ENCODE data around the gene ITGB1BP1.

The ITGB1BP1 gene

DNA sequence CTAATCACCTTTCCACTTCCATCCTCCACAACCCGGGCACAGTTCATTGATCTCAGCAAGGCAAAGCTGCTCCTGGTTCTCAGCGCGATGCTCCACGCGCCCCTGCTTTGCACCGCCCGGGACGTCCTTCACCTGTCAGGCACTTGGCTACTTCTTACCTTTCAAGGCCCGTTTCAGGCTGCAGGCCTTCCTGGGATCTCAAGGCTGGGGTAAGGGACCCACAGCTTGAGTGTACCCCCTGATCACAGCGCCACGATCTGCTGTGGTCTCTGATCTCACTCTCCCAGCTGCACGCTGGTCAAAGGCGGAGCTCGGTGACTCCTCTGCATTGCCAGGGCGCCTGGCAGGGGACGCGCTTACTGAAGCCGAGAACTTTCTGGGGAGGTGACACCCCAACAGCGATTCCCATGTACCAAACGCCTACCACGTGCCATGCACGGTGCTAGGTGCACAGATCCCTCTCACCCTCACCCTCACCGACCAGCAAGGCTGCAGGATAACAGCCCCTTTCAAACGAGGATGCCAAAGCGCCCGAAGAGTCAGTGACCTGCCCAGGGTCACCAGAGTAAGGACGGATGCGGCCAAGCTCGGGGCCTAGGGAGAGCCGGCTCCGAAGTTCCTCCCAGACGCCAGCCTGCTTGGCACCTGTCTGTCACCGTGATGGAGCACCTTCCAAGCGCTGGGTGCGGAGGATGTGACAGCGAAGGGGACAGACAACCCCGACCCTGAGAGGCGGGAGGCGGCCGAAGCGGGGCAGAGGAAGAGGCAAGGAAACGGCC is 818 bp downstream of the ITGB1BP1 start:
- no peaks in the 10 kb centered on the region for H3K9me3 ChIP-seq (replicated peaks; ENCODE audit: low read length)
- H3K4me2 ChIP-seq (ENCODE audit: low read length) = peak overlapping the region; percentile 92
- H3K36me3 ChIP-seq (ENCODE audit: insufficient read depth, low read length) = peaks cover 20% of the 10 kb centered on the region
- H3K9ac ChIP-seq (ENCODE audit: low read depth, low read length) = peak overlapping the region; percentile 97
- peaks cover 19% of the 10 kb centered on the region for H3K4me1 ChIP-seq (ENCODE audit: control insufficient read depth, insufficient read depth, low read length)
- no peaks in the 10 kb centered on the region for H3K27me3 ChIP-seq (ENCODE audit: control insufficient read depth, insufficient read depth, low read length)
- H3K4me3 ChIP-seq (ENCODE audit: low read length) = peak overlapping the region; percentile 96

DNA sequence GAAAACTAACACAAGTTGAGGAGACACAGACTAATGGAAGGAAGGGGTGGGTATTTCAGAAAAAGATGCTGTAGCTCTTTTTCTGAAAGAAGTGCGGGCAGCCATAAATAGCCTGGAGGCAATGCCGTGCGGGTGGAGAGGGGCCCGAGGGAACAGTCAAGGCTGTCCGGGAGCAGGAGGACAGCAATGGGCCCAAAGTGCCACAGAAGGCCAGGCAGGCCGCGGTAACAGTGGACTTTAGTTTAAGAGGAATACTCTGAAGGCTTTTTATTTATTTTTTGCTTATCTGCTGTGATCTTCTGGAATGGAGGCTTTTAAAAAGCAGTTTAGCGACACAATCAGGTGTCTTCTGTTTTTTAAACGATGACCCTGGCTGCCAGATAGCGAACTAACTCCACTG is 2.8 kb downstream of the ITGB1BP1 start:
- peaks cover 31% of the 10 kb centered on the region for H3K4me1 ChIP-seq (ENCODE audit: control insufficient read depth, insufficient read depth, low read length)
- H3K36me3 ChIP-seq (ENCODE audit: insufficient read depth, low read length) = peaks cover 36% of the 10 kb centered on the region
- H3K9ac ChIP-seq (ENCODE audit: low read depth, low read length) = no peak overlapping the region
- no peaks in the 10 kb centered on the region for H3K27me3 ChIP-seq (ENCODE audit: control insufficient read depth, insufficient read depth, low read length)
- H3K9me3 ChIP-seq (replicated peaks; ENCODE audit: low read length) = no peaks in the 10 kb centered on the region
- no peak overlapping the region for H3K4me3 ChIP-seq (ENCODE audit: low read length)
- H3K4me2 ChIP-seq (ENCODE audit: low read length) = peak overlapping the region; percentile 39

DNA sequence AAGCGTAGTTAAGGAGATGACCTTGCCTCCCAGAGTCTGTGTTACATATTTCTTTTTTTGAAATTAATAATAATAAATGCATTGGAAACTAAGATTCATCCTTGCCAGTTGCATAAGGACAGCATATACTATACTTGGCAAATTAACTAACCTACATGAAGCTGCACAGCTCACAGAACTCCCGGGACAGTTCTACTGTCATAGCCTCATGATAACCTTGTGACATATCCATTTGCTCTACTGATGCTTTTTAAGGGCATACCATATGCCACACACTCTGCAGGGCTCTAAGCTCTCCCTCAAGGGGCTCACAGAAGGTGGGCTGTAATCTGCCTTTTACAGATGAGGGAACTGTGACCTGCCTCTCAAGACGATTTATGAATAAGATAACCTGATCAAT is 3.8 kb downstream of the ITGB1BP1 start:
- Histone ChIP-seq H3K4me3 (ENCODE audit: low read length) (no peak overlapping the region), H3K36me3 (ENCODE audit: insufficient read depth, low read length) (peaks cover 36% of the 10 kb centered on the region), H3K27me3 (ENCODE audit: control insufficient read depth, insufficient read depth, low read length) (no peaks in the 10 kb centered on the region), H3K4me1 (ENCODE audit: control insufficient read depth, insufficient read depth, low read length) (peaks cover 25% of the 10 kb centered on the region), H3K9me3 (replicated peaks; ENCODE audit: low read length) (no peaks in the 10 kb centered on the region), H3K4me2 (ENCODE audit: low read length) (no peak overlapping the region), H3K9ac (ENCODE audit: low read depth, low read length) (no peak overlapping the region)

DNA sequence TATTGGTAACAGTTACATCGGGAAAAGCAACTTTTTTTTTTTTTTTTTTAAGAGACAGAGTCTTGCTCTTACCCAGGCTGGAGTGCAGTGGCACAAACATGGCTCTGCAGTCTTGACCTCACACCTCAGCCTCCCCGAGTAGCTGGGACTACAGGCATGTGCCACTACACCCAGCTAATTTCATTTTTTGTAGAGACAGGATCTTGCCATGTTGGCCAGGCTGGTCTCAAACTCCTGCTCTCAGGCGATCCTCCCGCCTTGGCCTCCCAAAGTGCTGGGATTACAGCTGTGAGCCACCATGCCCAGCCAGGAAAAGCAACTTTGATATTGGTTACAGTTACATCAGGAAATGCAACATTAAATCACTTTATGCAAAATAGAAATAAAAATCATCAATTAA is 4.6 kb downstream of the ITGB1BP1 start:
- Histone ChIP-seq H3K4me1 (ENCODE audit: control insufficient read depth, insufficient read depth, low read length) (peaks cover 20% of the 10 kb centered on the region), H3K4me3 (ENCODE audit: low read length) (no peak overlapping the region), H3K9me3 (replicated peaks; ENCODE audit: low read length) (no peaks in the 10 kb centered on the region), H3K36me3 (ENCODE audit: insufficient read depth, low read length) (peaks cover 36% of the 10 kb centered on the region), H3K9ac (ENCODE audit: low read depth, low read length) (no peak overlapping the region), H3K4me2 (ENCODE audit: low read length) (no peak overlapping the region), H3K27me3 (ENCODE audit: control insufficient read depth, insufficient read depth, low read length) (no peaks in the 10 kb centered on the region)

DNA sequence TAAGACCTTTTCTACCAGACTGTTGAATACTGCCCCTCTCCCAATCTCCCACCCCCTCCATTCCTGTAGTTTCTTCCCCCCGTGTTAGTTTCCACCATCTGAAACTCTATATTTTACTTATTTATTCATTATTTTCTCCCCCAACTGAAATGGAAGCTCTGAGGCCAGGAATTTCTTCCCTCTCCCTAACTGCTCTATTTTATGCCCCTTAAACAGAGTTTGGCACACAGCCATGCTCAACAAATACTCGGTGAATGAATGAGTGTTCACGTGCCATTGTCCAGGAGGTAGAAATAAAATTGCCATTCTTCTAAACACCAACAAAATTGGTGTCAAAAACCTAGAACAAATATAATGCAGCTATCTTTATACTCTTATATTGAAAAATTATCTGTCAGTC is 5.6 kb downstream of the ITGB1BP1 start:
- H3K9me3 ChIP-seq (replicated peaks; ENCODE audit: low read length) = no peaks in the 10 kb centered on the region
- peaks cover 20% of the 10 kb centered on the region for H3K4me1 ChIP-seq (ENCODE audit: control insufficient read depth, insufficient read depth, low read length)
- no peak overlapping the region for H3K4me3 ChIP-seq (ENCODE audit: low read length)
- no peaks in the 10 kb centered on the region for H3K27me3 ChIP-seq (ENCODE audit: control insufficient read depth, insufficient read depth, low read length)
- no peak overlapping the region for H3K4me2 ChIP-seq (ENCODE audit: low read length)
- H3K36me3 ChIP-seq (ENCODE audit: insufficient read depth, low read length) = peaks cover 41% of the 10 kb centered on the region
- no peak overlapping the region for H3K9ac ChIP-seq (ENCODE audit: low read depth, low read length)

GRCh38 chr2:9416962-9417316 is 6.4 kb downstream of the ITGB1BP1 start:
- peaks cover 17% of the 10 kb centered on the region for H3K4me1 ChIP-seq (ENCODE audit: control insufficient read depth, insufficient read depth, low read length)
- H3K9ac ChIP-seq (ENCODE audit: low read depth, low read length) = no peak overlapping the region
- no peaks in the 10 kb centered on the region for H3K9me3 ChIP-seq (replicated peaks; ENCODE audit: low read length)
- H3K27me3 ChIP-seq (ENCODE audit: control insufficient read depth, insufficient read depth, low read length) = no peaks in the 10 kb centered on the region
- no peak overlapping the region for H3K4me3 ChIP-seq (ENCODE audit: low read length)
- H3K4me2 ChIP-seq (ENCODE audit: low read length) = no peak overlapping the region
- H3K36me3 ChIP-seq (ENCODE audit: insufficient read depth, low read length) = peaks cover 47% of the 10 kb centered on the region

DNA sequence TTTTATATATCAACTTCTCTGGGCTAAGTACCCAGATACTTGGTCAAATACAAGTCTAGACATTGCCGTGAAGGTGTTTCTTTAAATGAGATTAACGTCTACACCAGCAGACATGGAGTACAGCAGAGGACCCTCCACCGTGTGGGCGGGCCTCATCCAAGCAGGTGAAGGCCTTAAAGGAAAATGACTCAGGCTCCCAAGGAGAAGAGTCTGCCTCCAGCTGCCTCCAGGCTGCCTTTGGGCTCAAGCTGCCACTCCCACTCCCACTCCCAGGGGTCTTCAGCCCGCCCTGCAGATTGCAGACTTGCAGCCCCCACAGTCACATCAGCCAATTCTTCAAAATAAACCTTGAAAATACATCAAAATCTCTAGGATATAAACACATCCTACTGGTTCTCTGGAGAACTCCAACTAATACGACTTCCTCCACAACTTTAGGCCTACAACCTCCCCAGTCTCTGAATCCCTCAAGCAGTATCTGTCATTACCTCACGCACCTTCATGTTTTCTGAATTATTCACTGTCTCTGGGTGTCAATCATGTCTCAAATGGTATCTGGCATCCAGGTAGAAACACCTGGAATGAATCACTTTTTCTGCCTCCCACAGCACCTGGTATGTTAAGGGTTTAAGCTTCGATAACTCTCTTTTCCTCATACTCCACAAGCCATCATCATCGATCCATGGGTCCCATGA is 6.9 kb downstream of the ITGB1BP1 start:
- Histone ChIP-seq H3K4me1 (ENCODE audit: control insufficient read depth, insufficient read depth, low read length) (peaks cover 13% of the 10 kb centered on the region), H3K4me3 (ENCODE audit: low read length) (no peak overlapping the region), H3K9me3 (replicated peaks; ENCODE audit: low read length) (no peaks in the 10 kb centered on the region), H3K36me3 (ENCODE audit: insufficient read depth, low read length) (peaks cover 47% of the 10 kb centered on the region), H3K9ac (ENCODE audit: low read depth, low read length) (no peak overlapping the region), H3K27me3 (ENCODE audit: control insufficient read depth, insufficient read depth, low read length) (no peaks in the 10 kb centered on the region), H3K4me2 (ENCODE audit: low read length) (no peak overlapping the region)

- Histone ChIP-seq H3K9ac (ENCODE audit: low read depth, low read length) (no peak overlapping the region), H3K9me3 (replicated peaks; ENCODE audit: low read length) (no peaks in the 10 kb centered on the region), H3K27me3 (ENCODE audit: control insufficient read depth, insufficient read depth, low read length) (no peaks in the 10 kb centered on the region), H3K4me2 (ENCODE audit: low read length) (no peak overlapping the region), H3K36me3 (ENCODE audit: insufficient read depth, low read length) (peaks cover 51% of the 10 kb centered on the region), H3K4me3 (ENCODE audit: low read length) (no peak overlapping the region), H3K4me1 (ENCODE audit: control insufficient read depth, insufficient read depth, low read length) (peaks cover 13% of the 10 kb centered on the region)
Observed at GRCh38 chr2:9415516-9416169, 7.7 kb downstream of the ITGB1BP1 start.

DNA sequence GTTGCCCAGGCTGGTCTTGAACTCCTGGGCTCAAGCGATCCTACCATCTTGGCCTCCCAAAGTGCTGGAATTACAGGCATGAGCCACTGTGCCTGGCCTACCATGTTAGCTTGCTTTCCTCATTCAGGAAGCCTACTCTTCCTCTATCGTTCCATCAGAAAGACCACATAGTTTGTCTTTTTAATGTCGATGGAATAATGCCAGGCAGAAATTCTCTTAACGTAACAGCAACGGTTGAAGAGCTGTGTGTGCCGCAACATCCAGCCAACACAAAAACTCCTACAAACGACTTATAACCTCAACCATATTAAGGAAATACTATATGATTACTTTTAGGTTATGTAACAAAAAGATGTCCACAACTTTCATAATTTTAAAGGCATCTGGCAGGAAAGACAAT is 10.5 kb downstream of the ITGB1BP1 start:
- H3K4me2 ChIP-seq (ENCODE audit: low read length) = no peak overlapping the region
- H3K9me3 ChIP-seq (replicated peaks; ENCODE audit: low read length) = no peaks in the 10 kb centered on the region
- peaks cover 48% of the 10 kb centered on the region for H3K36me3 ChIP-seq (ENCODE audit: insufficient read depth, low read length)
- peaks cover 13% of the 10 kb centered on the region for H3K4me1 ChIP-seq (ENCODE audit: control insufficient read depth, insufficient read depth, low read length)
- no peaks in the 10 kb centered on the region for H3K27me3 ChIP-seq (ENCODE audit: control insufficient read depth, insufficient read depth, low read length)
- no peak overlapping the region for H3K9ac ChIP-seq (ENCODE audit: low read depth, low read length)
- H3K4me3 ChIP-seq (ENCODE audit: low read length) = no peak overlapping the region

- Histone ChIP-seq H3K4me1 (ENCODE audit: control insufficient read depth, insufficient read depth, low read length) (no peaks in the 10 kb centered on the region), H3K9ac (ENCODE audit: low read depth, low read length) (no peak overlapping the region), H3K4me3 (ENCODE audit: low read length) (no peak overlapping the region), H3K36me3 (ENCODE audit: insufficient read depth, low read length) (peaks cover 52% of the 10 kb centered on the region), H3K9me3 (replicated peaks; ENCODE audit: low read length) (no peaks in the 10 kb centered on the region), H3K27me3 (ENCODE audit: control insufficient read depth, insufficient read depth, low read length) (no peaks in the 10 kb centered on the region), H3K4me2 (ENCODE audit: low read length) (no peak overlapping the region)
Observed at GRCh38 chr2:9410108-9410507, 13.2 kb downstream of the ITGB1BP1 start.

GRCh38 chr2:9408641-9409151 is 14.6 kb downstream of the ITGB1BP1 start:
- Histone ChIP-seq H3K4me1 (ENCODE audit: control insufficient read depth, insufficient read depth, low read length) (peaks cover 2% of the 10 kb centered on the region), H3K9ac (ENCODE audit: low read depth, low read length) (no peak overlapping the region), H3K36me3 (ENCODE audit: insufficient read depth, low read length) (peaks cover 65% of the 10 kb centered on the region), H3K4me3 (ENCODE audit: low read length) (no peak overlapping the region), H3K9me3 (replicated peaks; ENCODE audit: low read length) (no peaks in the 10 kb centered on the region), H3K27me3 (ENCODE audit: control insufficient read depth, insufficient read depth, low read length) (no peaks in the 10 kb centered on the region), H3K4me2 (ENCODE audit: low read length) (no peak overlapping the region)
